Parathyroid adenoma (tissue), 2 donors: ENCODE measurements around the gene PDLIM3.

Experiments used
- H2AFZ ChIP-seq: fragments of 300-600 bp; sonication (generic); one replicate; pipeline ENCODE4 v1.7.0; 2017; ENCODE audit warnings: antibody characterized with exemption, mild to moderate bottlenecking
- H3K27ac ChIP-seq: fragments of 300-600 bp; sonication (generic); one replicate; pipeline ENCODE4 v1.7.0; 2017
- H3K27me3 ChIP-seq: fragments of 300-600 bp; sonication (generic); one replicate; pipeline ENCODE4 v1.7.0; 2017; ENCODE audit warnings: low read length; ENCODE audit not compliant: control insufficient read depth, insufficient read depth
- H3K36me3 ChIP-seq: fragments of 300-600 bp; sonication (generic); one replicate; pipeline ENCODE4 v1.7.0; 2017; ENCODE audit warnings: low read length; ENCODE audit not compliant: control insufficient read depth, insufficient read depth
- H3K4me1 ChIP-seq: fragments of 300-600 bp; sonication (generic); one replicate; pipeline ENCODE4 v1.7.0; 2017; ENCODE audit warnings: control low read depth
- H3K4me2 ChIP-seq: fragments of 300-600 bp; sonication (generic); one replicate; pipeline ENCODE4 v1.7.0; 2017; ENCODE audit warnings: low read length
- H3K4me3 ChIP-seq: fragments of 300-600 bp; sonication (generic); one replicate; pipeline ENCODE4 v1.7.0; 2017; ENCODE audit warnings: low read depth, low read length
- H3K79me2 ChIP-seq: fragments of 300-600 bp; sonication (generic); one replicate; pipeline ENCODE4 v1.7.0; 2017; ENCODE audit warnings: control low read depth
- H3K9ac ChIP-seq: fragments of 300-600 bp; sonication (generic); one replicate; pipeline ENCODE4 v1.7.0; 2017; ENCODE audit warnings: mild to moderate bottlenecking
- H3K9me3 ChIP-seq: fragments of 300-600 bp; sonication (generic); one replicate; pipeline ENCODE4 v1.7.0; 2017; ENCODE audit warnings: low read length; ENCODE audit not compliant: control insufficient read depth
- CTCF ChIP-seq: fragments of 300-600 bp; sonication (generic); IDR thresholded peaks from one replicate; pipeline ENCODE4 v1.7.0; 2017; ENCODE audit warnings: antibody characterized with exemption, mild to moderate bottlenecking
- donor health status: primary hyperparathyroidism.

Gene PDLIM3

GRCh38 chr4:185578284-185578683 lies 43.0 kb upstream of the PDLIM3 start:
- no peak for TF ChIP-seq CTCF
- H3K9ac ChIP-seq = no peak overlapping the region

GRCh38 chr4:185576962-185577950 lies 41.9 kb upstream of the PDLIM3 start:
- H3K4me2 ChIP-seq = no peak overlapping the region
- no peak overlapping the region for H3K9ac ChIP-seq
- no peaks in the 10 kb centered on the region for H3K79me2 ChIP-seq
- H3K36me3 ChIP-seq = no peaks in the 10 kb centered on the region
- no peak overlapping the region for H3K27ac ChIP-seq
- H3K4me3 ChIP-seq = no peak overlapping the region
- H2AFZ ChIP-seq = no peak overlapping the region
- no peaks in the 10 kb centered on the region for H3K9me3 ChIP-seq
- no peaks in the 10 kb centered on the region for H3K27me3 ChIP-seq
- H3K4me1 ChIP-seq = peaks cover 4% of the 10 kb centered on the region
- no peak for TF ChIP-seq CTCF

More at GRCh38 chr4:185578284-185578683, 43.0 kb upstream of the PDLIM3 start:
- H3K79me2 ChIP-seq = no peaks in the 10 kb centered on the region
- no peaks in the 10 kb centered on the region for H3K36me3 ChIP-seq
- no peak overlapping the region for H2AFZ ChIP-seq
- peaks cover 4% of the 10 kb centered on the region for H3K4me1 ChIP-seq
- H3K27me3 ChIP-seq = no peaks in the 10 kb centered on the region
- H3K4me3 ChIP-seq = no peak overlapping the region
- H3K4me2 ChIP-seq = no peak overlapping the region
- no peak overlapping the region for H3K27ac ChIP-seq
- H3K9me3 ChIP-seq = no peaks in the 10 kb centered on the region

GRCh38 chr4:185576314-185576961 lies 41.1 kb upstream of the PDLIM3 start:
- no peaks in the 10 kb centered on the region for H3K9me3 ChIP-seq
- H3K36me3 ChIP-seq = no peaks in the 10 kb centered on the region
- no peaks in the 10 kb centered on the region for H3K79me2 ChIP-seq
- no peak overlapping the region for H3K9ac ChIP-seq
- H3K4me3 ChIP-seq = no peak overlapping the region
- no peak overlapping the region for H3K4me2 ChIP-seq
- peaks cover 4% of the 10 kb centered on the region for H3K4me1 ChIP-seq
- H2AFZ ChIP-seq = no peak overlapping the region
- H3K27me3 ChIP-seq = no peaks in the 10 kb centered on the region
- H3K27ac ChIP-seq = no peak overlapping the region
- TF ChIP-seq CTCF = no peak

GRCh38 chr4:185573651-185574199 lies 38.4 kb upstream of the PDLIM3 start:
- Histone ChIP-seq H2AFZ (peak overlapping the region; percentile 77), H3K36me3 (no peaks in the 10 kb centered on the region), H3K4me1 (peaks cover 4% of the 10 kb centered on the region), H3K9me3 (no peaks in the 10 kb centered on the region), H3K4me3 (peak overlapping the region; percentile 17), H3K79me2 (no peaks in the 10 kb centered on the region), H3K27me3 (no peaks in the 10 kb centered on the region), H3K27ac (no peak overlapping the region), H3K4me2 (peak overlapping the region; percentile 24), H3K9ac (no peak overlapping the region)
- no peak for TF ChIP-seq CTCF
